Measurements from ENCODE around the gene RAB27A.
"Not testable (repeated sequence)": the region's sequence is repeated elsewhere in the genome, so short reads cannot be mapped to it uniquely, and the experiment has no call there.

RAB27A gene

GRCh38 chr15:55281517-55282228 is 7.9 kb downstream of the RAB27A start:
- TF ChIP-seq PKNOX1 (IDR thresholded peaks at IDR 0.05) = no peak
- TF ChIP-seq FOXK2 (IDR thresholded peaks at IDR 0.05) = no peak
- TF ChIP-seq FOXM1 (IDR thresholded peaks at IDR 0.05; ENCODE audit: borderline replicate concordance) = no peak
- TF ChIP-seq HDGF (IDR thresholded peaks at IDR 0.05; ENCODE audit: borderline replicate concordance) = no peak
- TF ChIP-seq ARNT (IDR thresholded peaks at IDR 0.05) = no peak
- no peak for TF ChIP-seq NFRKB (IDR thresholded peaks at IDR 0.05)
- TF ChIP-seq ZNF384 (IDR thresholded peaks at IDR 0.05) = no peak
- no peak for TF ChIP-seq ELF4 (IDR thresholded peaks at IDR 0.05)
- no peak for TF ChIP-seq L3MBTL2 (conservative IDR thresholded peaks at IDR 0.05)
- TF ChIP-seq LEF1 (IDR thresholded peaks at IDR 0.05; ENCODE audit: borderline replicate concordance) = no peak
- no peak for TF ChIP-seq SUZ12 (IDR thresholded peaks at IDR 0.05)
- CTCF ChIA-PET = interaction anchor here (0.7 kb wide), 1 partner anchor 221 kb away, joined by 3 read pairs; no protein-coding TSS in a partner anchor
- no peak for DNase-seq (ENCODE audit: extremely low spot score)
- POLR2A ChIA-PET = no interaction called here

- CTCF ChIA-PET = not testable (repeated sequence)
Observed at GRCh38 chr15:55280589-55280988, 9.0 kb downstream of the RAB27A start.

GRCh38 chr15:55279746-55280351 is 9.8 kb downstream of the RAB27A start:
- DNase-seq (ENCODE audit: extremely low spot score) = no peak
- ChIA-PET POLR2A (no interaction called here), CTCF (no interaction called here)
- TF ChIP-seq TARDBP (IDR thresholded peaks at IDR 0.05) (no peak), L3MBTL2 (conservative IDR thresholded peaks at IDR 0.05) (no peak), SP1 (IDR thresholded peaks at IDR 0.05) (no peak), NFRKB (IDR thresholded peaks at IDR 0.05) (no peak), FOXM1 (IDR thresholded peaks at IDR 0.05; ENCODE audit: borderline replicate concordance) (no peak), ZNF384 (IDR thresholded peaks at IDR 0.05) (no peak), SUZ12 (IDR thresholded peaks at IDR 0.05) (no peak), FOXA1 (IDR thresholded peaks at IDR 0.05) (no peak), ELF4 (IDR thresholded peaks at IDR 0.05) (no peak), CTBP1 (IDR thresholded peaks at IDR 0.05; ENCODE audit: borderline replicate concordance) (no peak), FOXK2 (IDR thresholded peaks at IDR 0.05) (no peak), ARNT (IDR thresholded peaks at IDR 0.05) (no peak), HDGF (IDR thresholded peaks at IDR 0.05; ENCODE audit: borderline replicate concordance) (no peak), LEF1 (IDR thresholded peaks at IDR 0.05; ENCODE audit: borderline replicate concordance) (no peak)

More at GRCh38 chr15:55280589-55280988, 9.0 kb downstream of the RAB27A start:
- POLR2A ChIA-PET; DNase-seq (ENCODE audit: extremely low spot score): not testable (repeated sequence)

- no peak for DNase-seq (ENCODE audit: extremely low spot score)
- TF ChIP-seq CTBP1 (IDR thresholded peaks at IDR 0.05; ENCODE audit: borderline replicate concordance) (no peak), ZNF384 (IDR thresholded peaks at IDR 0.05) (no peak), ARNT (IDR thresholded peaks at IDR 0.05) (no peak), FOXM1 (IDR thresholded peaks at IDR 0.05; ENCODE audit: borderline replicate concordance) (no peak), FOXA1 (IDR thresholded peaks at IDR 0.05) (no peak), HDGF (IDR thresholded peaks at IDR 0.05; ENCODE audit: borderline replicate concordance) (no peak), NFRKB (IDR thresholded peaks at IDR 0.05) (no peak), L3MBTL2 (conservative IDR thresholded peaks at IDR 0.05) (no peak), SUZ12 (IDR thresholded peaks at IDR 0.05) (no peak), LEF1 (IDR thresholded peaks at IDR 0.05; ENCODE audit: borderline replicate concordance) (no peak), SP1 (IDR thresholded peaks at IDR 0.05) (no peak), FOXK2 (IDR thresholded peaks at IDR 0.05) (no peak)
- CTCF ChIA-PET = no interaction called here
- POLR2A ChIA-PET = no interaction called here
Observed at GRCh38 chr15:55279100-55279745, 10.4 kb downstream of the RAB27A start.

GRCh38 chr15:55277715-55278114 is 11.9 kb downstream of the RAB27A start:
- ChIA-PET POLR2A (no interaction called here), CTCF (no interaction called here)
- no peak for DNase-seq (ENCODE audit: extremely low spot score)
- TF ChIP-seq ZNF384 (IDR thresholded peaks at IDR 0.05) (no peak), CTBP1 (IDR thresholded peaks at IDR 0.05; ENCODE audit: borderline replicate concordance) (no peak), FOXM1 (IDR thresholded peaks at IDR 0.05; ENCODE audit: borderline replicate concordance) (no peak), SP1 (IDR thresholded peaks at IDR 0.05) (no peak), HDGF (IDR thresholded peaks at IDR 0.05; ENCODE audit: borderline replicate concordance) (no peak), SUZ12 (IDR thresholded peaks at IDR 0.05) (no peak), PKNOX1 (IDR thresholded peaks at IDR 0.05) (no peak), ARNT (IDR thresholded peaks at IDR 0.05) (no peak), L3MBTL2 (conservative IDR thresholded peaks at IDR 0.05) (no peak), LEF1 (IDR thresholded peaks at IDR 0.05; ENCODE audit: borderline replicate concordance) (no peak)

GRCh38 chr15:55277116-55277564 is 12.5 kb downstream of the RAB27A start:
- CTCF ChIA-PET = no interaction called here
- POLR2A ChIA-PET = no interaction called here
- no peak for DNase-seq (ENCODE audit: extremely low spot score)
- TF ChIP-seq FOXA1 (IDR thresholded peaks at IDR 0.05) = no peak
- no peak for TF ChIP-seq LEF1 (IDR thresholded peaks at IDR 0.05; ENCODE audit: borderline replicate concordance)

- TF ChIP-seq BHLHE40 (IDR thresholded peaks at IDR 0.05; ENCODE audit: borderline replicate concordance) (no peak), ARNT (IDR thresholded peaks at IDR 0.05) (no peak), TARDBP (IDR thresholded peaks at IDR 0.05) (no peak), NFRKB (IDR thresholded peaks at IDR 0.05) (no peak), FOXM1 (IDR thresholded peaks at IDR 0.05; ENCODE audit: borderline replicate concordance) (no peak), ZNF384 (IDR thresholded peaks at IDR 0.05) (no peak), FOXK2 (IDR thresholded peaks at IDR 0.05) (no peak), L3MBTL2 (conservative IDR thresholded peaks at IDR 0.05) (no peak), HDGF (IDR thresholded peaks at IDR 0.05; ENCODE audit: borderline replicate concordance) (no peak), LEF1 (IDR thresholded peaks at IDR 0.05; ENCODE audit: borderline replicate concordance) (no peak), ELF4 (IDR thresholded peaks at IDR 0.05) (no peak), PKNOX1 (IDR thresholded peaks at IDR 0.05) (no peak)
- ChIA-PET POLR2A (no interaction called here), CTCF (no interaction called here)
- no peak for DNase-seq (ENCODE audit: extremely low spot score)
Observed at GRCh38 chr15:55276324-55276723, 13.3 kb downstream of the RAB27A start.
